SW480 (cell line): ENCODE measurements around the gene ZFYVE1.

Source experiments
- DNase-seq: peaks from one replicate; pipeline ENCODE4 v3.0.0-alpha.2; 2016; ENCODE audit warnings: low spot score

Gene ZFYVE1

GRCh38 chr14:72921396-72921795 is 105.5 kb downstream of the ZFYVE1 start:
- no peak for DNase-seq

GRCh38 chr14:72920008-72920407 is 106.9 kb downstream of the ZFYVE1 start:
- no peak for DNase-seq
